PC-3 (cell line): ENCODE data around the gene FIBIN. TPM values are rescaled to one million over a fixed set of nuclear protein-coding genes. Genes with fewer than 3 reads are reported as not detected.

Source experiments
- ATAC-seq: fragments of 200-7000 bp; cut with Tn5 transposase; 2 replicates; pipeline ENCODE4 v1.9.1; 2020; ENCODE audit warnings: mild to moderate bottlenecking, moderate library complexity
- BruUV-seq: library from RNA; stranded (reverse); fragments of 400-500 nt; replicated peaks from 2 replicates; lab custom pipeline; 2021; lab: Mats Ljungman, UMichigan
- CTCF ChIA-PET: fragments of 300-600 bp; sonication (Branson Sonifier 250); formaldehyde crosslinking; loops from one replicate; lab custom pipeline; 2022; ENCODE audit warnings: antibody characterized with exemption; lab: Charles Lee
- POLR2A ChIA-PET: fragments of 300-600 bp; sonication (Branson Sonifier 250); formaldehyde crosslinking; loops from one replicate; lab custom pipeline; 2022; ENCODE audit warnings: antibody characterized with exemption; ENCODE audit not compliant: unreplicated experiment; lab: Charles Lee
- DNase-seq: peaks from one replicate; pipeline ENCODE4 v3.0.0-alpha.2; 2015
- H2AFZ ChIP-seq: fragments of 300-600 bp; sonication (generic); 2 replicates; pipeline ENCODE4 v1.6.0; 2016; ENCODE audit warnings: antibody characterized with exemption, low read length
- H3F3A ChIP-seq: fragments of 300-600 bp; sonication (generic); one replicate; pipeline ENCODE4 v1.6.0; 2017; ENCODE audit warnings: antibody characterized with exemption, low read length, control low read depth, mild to moderate bottlenecking; ENCODE audit not compliant: unreplicated experiment
- H3K27ac ChIP-seq: fragments of 300-600 bp; sonication (generic); 2 replicates; pipeline ENCODE4 v1.5.1; 2016; ENCODE audit warnings: mild to moderate bottlenecking, low read length
- H3K27me3 ChIP-seq: fragments of 300-600 bp; sonication (generic); 2 replicates; pipeline ENCODE4 v1.6.1; 2016; ENCODE audit warnings: low read length, mixed read lengths
- H3K36me3 ChIP-seq: fragments of 300-600 bp; sonication (generic); 2 replicates; pipeline ENCODE4 v1.6.1; 2016; ENCODE audit warnings: low read depth, mixed run types, low read length, mixed read lengths
- H3K4me1 ChIP-seq: fragments of 300-600 bp; sonication (generic); 2 replicates; pipeline ENCODE4 v1.5.1; 2016; ENCODE audit warnings: low read length; ENCODE audit not compliant: insufficient read depth
- H3K4me2 ChIP-seq: fragments of 300-600 bp; sonication (generic); 2 replicates; pipeline ENCODE4 v1.6.0; 2016; ENCODE audit warnings: low read length
- H3K4me3 ChIP-seq: fragments of 300-600 bp; sonication (generic); 2 replicates; pipeline ENCODE4 v1.5.1; 2016; ENCODE audit warnings: mild to moderate bottlenecking, low read length, mixed read lengths
- H3K79me2 ChIP-seq: fragments of 300-600 bp; sonication (generic); 2 replicates; pipeline ENCODE4 v1.6.1; 2017; ENCODE audit warnings: low read length, mixed read lengths
- H3K9ac ChIP-seq: fragments of 300-600 bp; sonication (generic); 2 replicates; pipeline ENCODE4 v1.6.0; 2016; ENCODE audit warnings: mild to moderate bottlenecking, low read length
- H3K9me2 ChIP-seq: fragments of 300-600 bp; sonication (generic); replicated peaks from 2 replicates; pipeline ENCODE4 v1.6.1; 2016; ENCODE audit warnings: mixed run types, low read length, mixed read lengths
- H3K9me3 ChIP-seq: fragments of 300-600 bp; sonication (generic); 2 replicates; pipeline ENCODE4 v1.6.1; 2016; ENCODE audit warnings: low read length, mixed read lengths
- H4K20me1 ChIP-seq: fragments of 300-600 bp; sonication (generic); 2 replicates; pipeline ENCODE4 v1.6.1; 2016; ENCODE audit warnings: low read length, mixed read lengths
- EZH2 ChIP-seq: fragments of 300-600 bp; sonication (generic); IDR thresholded peaks from one replicate; pipeline ENCODE4 v1.6.1; 2017; ENCODE audit warnings: antibody characterized with exemption, mild to moderate bottlenecking, low read length; ENCODE audit not compliant: unreplicated experiment
- EZH2phosphoT487 ChIP-seq: fragments of 300-600 bp; sonication (generic); IDR thresholded peaks from 2 replicates; pipeline ENCODE4 v1.6.1; 2018; ENCODE audit warnings: mild to moderate bottlenecking, antibody characterized with exemption, low read length, borderline replicate concordance
- intact Hi-C: fragments of 100-400 bp; cut with micrococcal nuclease; formaldehyde crosslinking; loops from 2 replicates; pipeline ENCODE4 v1.9.0; 2023
- total RNA-seq: library from RNA; depleted of rRNA; stranded (reverse); fragments of >200 nt; gene quantifications from 2 replicates; pipeline ENCODE4 v1.2.3, GENCODE V29; 2014
- TF ChIP-seq, protein P1 (sequence below): fragments of 300-600 bp; sonication (generic); conservative IDR thresholded peaks from 2 replicates; pipeline ENCODE4 v1.5.1; 2017; ENCODE audit warnings: antibody characterized with exemption, low read depth, mild to moderate bottlenecking, low read length

FIBIN gene
- total RNA-seq, 1 experiment from 2014 or later: not detected

DNA sequence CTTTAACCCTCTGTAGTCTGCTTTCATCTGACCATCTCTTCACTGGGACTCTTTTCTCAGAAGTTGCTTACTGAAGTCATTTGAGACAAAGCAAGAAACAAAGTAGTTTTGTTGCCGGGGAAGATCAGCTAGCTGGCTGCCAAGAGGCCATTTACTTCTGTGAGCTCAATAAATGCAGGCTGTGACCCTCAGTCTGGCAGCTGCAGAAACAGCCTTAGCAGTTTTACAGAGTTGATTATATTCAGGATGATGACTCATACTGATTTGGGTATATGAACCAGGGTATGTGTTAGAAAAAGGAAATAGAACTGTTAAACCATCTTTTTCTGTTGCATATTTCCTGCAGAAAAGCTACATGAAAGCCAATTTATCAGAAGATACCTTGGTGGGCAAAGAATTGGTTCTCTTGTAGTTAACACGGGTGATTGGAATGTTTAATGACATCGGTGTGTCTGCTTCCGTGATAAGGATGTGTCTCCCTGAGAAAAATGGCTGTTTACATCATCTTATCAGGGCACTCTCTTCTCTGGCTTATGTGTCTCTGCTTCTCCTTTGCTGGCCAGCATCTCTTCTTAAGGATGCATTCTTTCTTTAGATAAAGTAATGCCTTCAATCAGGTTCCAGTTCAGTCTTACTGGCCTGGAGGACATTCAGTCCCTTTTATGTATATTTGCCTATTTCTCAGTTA, 18.5 kb downstream of the FIBIN start:
- H3K9ac ChIP-seq: no peak overlapping the region
- BruUV-seq: no TSS peak
- no peaks in the 10 kb centered on the region for H3K4me1 ChIP-seq
- no peak overlapping the region for H3K4me3 ChIP-seq
- H3K4me2 ChIP-seq: no peak overlapping the region
- no peaks in the 10 kb centered on the region for H3K9me3 ChIP-seq
- no peaks in the 10 kb centered on the region for H3K36me3 ChIP-seq
- H3K9me2 ChIP-seq: no peaks in the 10 kb centered on the region
- H3K27ac ChIP-seq: no peak overlapping the region
- ATAC-seq: no peak
- H3F3A ChIP-seq: no peaks in the 10 kb centered on the region
- TF ChIP-seq, protein P1, sequence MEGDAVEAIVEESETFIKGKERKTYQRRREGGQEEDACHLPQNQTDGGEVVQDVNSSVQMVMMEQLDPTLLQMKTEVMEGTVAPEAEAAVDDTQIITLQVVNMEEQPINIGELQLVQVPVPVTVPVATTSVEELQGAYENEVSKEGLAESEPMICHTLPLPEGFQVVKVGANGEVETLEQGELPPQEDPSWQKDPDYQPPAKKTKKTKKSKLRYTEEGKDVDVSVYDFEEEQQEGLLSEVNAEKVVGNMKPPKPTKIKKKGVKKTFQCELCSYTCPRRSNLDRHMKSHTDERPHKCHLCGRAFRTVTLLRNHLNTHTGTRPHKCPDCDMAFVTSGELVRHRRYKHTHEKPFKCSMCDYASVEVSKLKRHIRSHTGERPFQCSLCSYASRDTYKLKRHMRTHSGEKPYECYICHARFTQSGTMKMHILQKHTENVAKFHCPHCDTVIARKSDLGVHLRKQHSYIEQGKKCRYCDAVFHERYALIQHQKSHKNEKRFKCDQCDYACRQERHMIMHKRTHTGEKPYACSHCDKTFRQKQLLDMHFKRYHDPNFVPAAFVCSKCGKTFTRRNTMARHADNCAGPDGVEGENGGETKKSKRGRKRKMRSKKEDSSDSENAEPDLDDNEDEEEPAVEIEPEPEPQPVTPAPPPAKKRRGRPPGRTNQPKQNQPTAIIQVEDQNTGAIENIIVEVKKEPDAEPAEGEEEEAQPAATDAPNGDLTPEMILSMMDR: no peak
- TF ChIP-seq EZH2phosphoT487: no peak
- no peak for TF ChIP-seq EZH2
- no peaks in the 10 kb centered on the region for H3K27me3 ChIP-seq
- DNase-seq: no peak
- H3K79me2 ChIP-seq: no peaks in the 10 kb centered on the region
- ChIA-PET POLR2A (no interaction called here), CTCF (no interaction called here)
- H4K20me1 ChIP-seq: no peaks in the 10 kb centered on the region
- H2AFZ ChIP-seq: no peak overlapping the region
- intact Hi-C loops: no loop called here

DNA sequence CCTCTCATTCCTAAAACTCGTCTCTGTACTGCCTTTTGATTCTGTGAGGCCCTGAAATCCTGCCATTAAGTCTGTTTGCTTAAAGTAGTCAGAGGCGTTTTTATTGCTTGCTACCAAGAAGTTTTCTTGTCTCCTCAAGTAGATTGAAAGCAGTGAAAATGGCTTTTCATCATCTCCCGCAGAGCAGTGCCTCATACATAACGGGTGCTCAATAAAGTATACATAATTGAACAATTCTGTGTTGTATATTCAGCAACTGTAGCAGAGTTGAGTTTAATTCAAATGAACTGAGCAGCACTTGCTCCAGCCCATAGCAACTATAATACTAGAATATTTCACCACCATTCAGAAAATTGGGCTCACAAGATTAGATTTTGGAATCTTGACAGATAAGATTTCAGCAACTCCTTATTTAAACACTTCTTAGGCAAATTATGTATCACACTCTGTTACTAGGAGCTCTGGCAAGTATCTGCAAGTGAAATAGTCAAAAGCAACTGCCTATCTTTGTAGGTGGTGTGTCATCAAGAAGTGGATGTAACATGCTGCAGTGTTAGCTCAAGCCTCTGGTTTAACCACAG, 20.0 kb downstream of the FIBIN start:
- no TSS peak for BruUV-seq
- Histone ChIP-seq H3K79me2 (no peaks in the 10 kb centered on the region), H3K4me1 (no peaks in the 10 kb centered on the region), H3K4me3 (no peak overlapping the region), H4K20me1 (no peaks in the 10 kb centered on the region), H3K9ac (no peak overlapping the region), H3K36me3 (no peaks in the 10 kb centered on the region), H3K9me2 (no peaks in the 10 kb centered on the region), H2AFZ (no peak overlapping the region), H3K9me3 (no peaks in the 10 kb centered on the region), H3K27ac (no peak overlapping the region), H3K4me2 (no peak overlapping the region), H3K27me3 (no peaks in the 10 kb centered on the region), H3F3A (no peaks in the 10 kb centered on the region)
- no peak for ATAC-seq
- ChIA-PET POLR2A (no interaction called here), CTCF (no interaction called here)
- no peak for DNase-seq
- intact Hi-C loops: no loop called here
- TF ChIP-seq EZH2 (no peak), EZH2phosphoT487 (no peak)
- TF ChIP-seq, protein P1: no peak

DNA sequence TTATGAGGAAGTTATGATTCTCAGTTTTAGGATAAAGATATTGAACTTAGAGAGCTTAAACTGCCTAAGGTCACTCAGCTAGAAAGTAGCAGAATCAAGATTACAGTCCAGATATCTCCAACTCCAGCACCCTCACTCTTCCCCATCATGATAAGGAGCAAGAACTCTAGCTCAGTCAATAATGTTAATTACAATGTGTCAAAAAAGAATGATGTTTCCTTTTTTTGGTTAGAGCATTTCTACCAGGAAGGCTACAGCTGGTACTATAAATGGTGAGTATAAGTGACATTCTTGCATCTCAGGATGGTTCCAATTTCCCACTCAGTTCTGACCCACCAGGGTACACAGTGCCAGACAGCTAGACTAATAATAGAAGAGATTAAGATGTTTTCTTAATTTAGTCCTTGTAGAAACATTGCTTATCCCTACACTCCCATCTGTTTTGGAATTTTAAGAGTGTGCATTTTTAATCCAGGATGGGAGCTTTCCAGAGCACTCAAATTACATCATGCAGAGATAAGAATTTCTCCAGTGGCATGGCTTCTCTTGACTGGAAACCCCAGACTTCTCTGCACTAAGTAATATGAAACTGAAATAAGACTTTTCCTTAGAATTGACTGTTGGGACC, 25.1 kb downstream of the FIBIN start:
- DNase-seq (no peak), ATAC-seq (no peak)
- Histone ChIP-seq H4K20me1 (no peaks in the 10 kb centered on the region), H3K9ac (no peak overlapping the region), H3K4me1 (no peaks in the 10 kb centered on the region), H3K27ac (no peak overlapping the region), H3K4me3 (no peak overlapping the region), H3K36me3 (no peaks in the 10 kb centered on the region), H3F3A (no peaks in the 10 kb centered on the region), H2AFZ (no peak overlapping the region), H3K79me2 (no peaks in the 10 kb centered on the region), H3K27me3 (no peaks in the 10 kb centered on the region), H3K9me3 (no peaks in the 10 kb centered on the region), H3K4me2 (no peak overlapping the region), H3K9me2 (no peaks in the 10 kb centered on the region)
- TF ChIP-seq, protein P1: no peak
- TF ChIP-seq EZH2phosphoT487: no peak
- no peak for TF ChIP-seq EZH2
- intact Hi-C loops: no loop called here
- CTCF ChIA-PET: no interaction called here
- no TSS peak for BruUV-seq
- POLR2A ChIA-PET: no interaction called here
